Calu3 (cell line): ENCODE results near the gene KLK13. TPM values are rescaled to one million over a fixed set of nuclear protein-coding genes. Genes with fewer than 3 reads are reported as not detected.

ENCODE experiments used
- BruUV-seq: library from RNA; stranded (reverse); fragments of 400-500 nt; replicated peaks from 2 replicates; lab custom pipeline; 2021; lab: Mats Ljungman, UMichigan
- CTCF ChIA-PET: fragments of 300-600 bp; sonication (Branson Sonifier 250); formaldehyde crosslinking; loops from one replicate; lab custom pipeline; 2022; ENCODE audit warnings: antibody characterized with exemption; lab: Charles Lee
- DNase-seq: peaks from one replicate; pipeline ENCODE4 v3.0.0; 2022
- H3K27ac Mint-ChIP-seq: one replicate; pipeline ENCODE4 v1.8.0; 2022; ENCODE audit warnings: mixed read lengths; ENCODE audit not compliant: unreplicated experiment
- H3K27me3 Mint-ChIP-seq: one replicate; pipeline ENCODE4 v1.8.0; 2022; ENCODE audit warnings: mixed read lengths; ENCODE audit not compliant: unreplicated experiment
- H3K36me3 Mint-ChIP-seq: one replicate; pipeline ENCODE4 v1.8.0; 2022; ENCODE audit warnings: mild to moderate bottlenecking, moderate library complexity, mixed read lengths; ENCODE audit not compliant: insufficient read depth, unreplicated experiment
- H3K4me1 Mint-ChIP-seq: one replicate; pipeline ENCODE4 v1.8.0; 2022; ENCODE audit warnings: mild to moderate bottlenecking, low read depth, mixed read lengths; ENCODE audit not compliant: unreplicated experiment
- H3K4me3 Mint-ChIP-seq: one replicate; pipeline ENCODE4 v1.8.0; 2022; ENCODE audit warnings: mild to moderate bottlenecking, low read depth, moderate library complexity, mixed read lengths; ENCODE audit not compliant: unreplicated experiment
- H3K9me3 Mint-ChIP-seq: one replicate; pipeline ENCODE4 v1.8.0; 2022; ENCODE audit warnings: low read depth, mixed read lengths; ENCODE audit not compliant: unreplicated experiment
- intact Hi-C: fragments of 100-400 bp; cut with micrococcal nuclease; formaldehyde crosslinking; loops from one replicate; pipeline ENCODE4 v1.10.0; 2022; ENCODE audit not compliant: unreplicated experiment
- total RNA-seq: library from RNA; stranded (reverse); gene quantifications from 2 replicates; pipeline ENCODE4 v1.2.3, GENCODE V29; 2022
- TF ChIP-seq, protein P1 (sequence below): fragments of 200-600 bp; IDR thresholded peaks from one replicate; pipeline ENCODE4 v1.8.0; 2022; ENCODE audit warnings: antibody characterized with exemption; ENCODE audit not compliant: unreplicated experiment

Gene KLK13
- total RNA-seq, 1 experiment from 2014 or later, result not detected

DNA sequence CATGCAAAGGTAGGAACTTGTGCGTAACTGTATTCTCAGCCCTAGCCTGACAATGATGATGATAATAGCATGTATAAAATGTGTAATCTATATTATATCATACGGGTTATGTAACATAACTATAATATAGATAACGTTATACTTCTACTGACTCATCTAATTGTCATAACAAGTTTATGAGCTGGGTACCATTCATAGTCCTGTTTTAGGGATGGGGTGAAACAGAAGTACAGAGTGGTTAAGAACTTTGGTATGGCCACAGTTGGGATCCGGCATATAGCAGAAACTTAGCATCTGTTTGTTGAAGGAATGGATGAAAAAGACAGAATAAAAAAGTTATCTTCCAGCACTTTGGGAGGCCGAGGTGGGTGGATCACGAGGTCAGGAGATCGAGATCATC lies 38.1 kb upstream of the KLK13 start:
- DNase-seq, result no peak
- H3K36me3 Mint-ChIP-seq, result peaks cover 42% of the 10 kb centered on the region

DNA sequence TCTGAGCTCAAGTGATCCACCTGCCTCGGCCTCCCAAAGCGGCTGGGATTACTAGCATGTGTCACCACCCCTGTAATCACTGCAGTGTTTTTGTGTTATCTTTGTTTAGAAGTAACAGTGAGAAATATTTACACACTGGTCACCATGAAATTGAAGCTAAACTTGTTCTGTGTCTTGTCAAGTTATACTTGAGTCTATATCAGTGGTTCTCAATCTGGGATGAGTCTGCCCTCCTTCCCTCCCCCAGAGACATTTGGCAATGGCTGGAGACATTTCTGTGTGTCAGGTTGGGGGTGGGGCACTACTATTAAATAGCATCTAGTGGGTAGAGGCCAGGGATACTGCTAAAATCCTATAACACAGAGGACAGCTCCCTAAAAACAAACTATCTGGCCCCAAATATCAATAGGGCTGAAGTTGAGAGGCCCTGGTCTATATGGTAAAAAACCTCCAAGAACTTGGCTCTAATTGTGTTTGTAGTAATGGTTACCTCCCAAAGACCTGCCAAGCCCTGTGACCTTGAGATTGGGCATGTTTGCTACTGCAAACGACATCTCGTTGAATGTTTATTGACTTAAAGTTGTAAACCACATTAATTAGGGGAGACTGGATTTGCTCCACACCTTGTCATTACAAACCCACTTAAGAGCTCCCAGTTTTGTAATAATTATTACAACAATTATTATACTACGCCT lies 36.4 kb upstream of the KLK13 start:
- TF ChIP-seq, protein P1, sequence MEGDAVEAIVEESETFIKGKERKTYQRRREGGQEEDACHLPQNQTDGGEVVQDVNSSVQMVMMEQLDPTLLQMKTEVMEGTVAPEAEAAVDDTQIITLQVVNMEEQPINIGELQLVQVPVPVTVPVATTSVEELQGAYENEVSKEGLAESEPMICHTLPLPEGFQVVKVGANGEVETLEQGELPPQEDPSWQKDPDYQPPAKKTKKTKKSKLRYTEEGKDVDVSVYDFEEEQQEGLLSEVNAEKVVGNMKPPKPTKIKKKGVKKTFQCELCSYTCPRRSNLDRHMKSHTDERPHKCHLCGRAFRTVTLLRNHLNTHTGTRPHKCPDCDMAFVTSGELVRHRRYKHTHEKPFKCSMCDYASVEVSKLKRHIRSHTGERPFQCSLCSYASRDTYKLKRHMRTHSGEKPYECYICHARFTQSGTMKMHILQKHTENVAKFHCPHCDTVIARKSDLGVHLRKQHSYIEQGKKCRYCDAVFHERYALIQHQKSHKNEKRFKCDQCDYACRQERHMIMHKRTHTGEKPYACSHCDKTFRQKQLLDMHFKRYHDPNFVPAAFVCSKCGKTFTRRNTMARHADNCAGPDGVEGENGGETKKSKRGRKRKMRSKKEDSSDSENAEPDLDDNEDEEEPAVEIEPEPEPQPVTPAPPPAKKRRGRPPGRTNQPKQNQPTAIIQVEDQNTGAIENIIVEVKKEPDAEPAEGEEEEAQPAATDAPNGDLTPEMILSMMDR, result no peak
- Mint-ChIP-seq H3K4me1 (peaks cover 17% of the 10 kb centered on the region), H3K27ac (no peak overlapping the region), H3K36me3 (peaks cover 42% of the 10 kb centered on the region), H3K27me3 (no peaks in the 10 kb centered on the region), H3K4me3 (no peak overlapping the region), H3K9me3 (no peaks in the 10 kb centered on the region)
- intact Hi-C loops, result no loop called here
- no TSS peak for BruUV-seq
- no peak for DNase-seq
- CTCF ChIA-PET, result interaction anchor here (0.6 to 0.7 kb wide), 2 partner anchors 332 to 561 kb away, joined by 3 to 4 read pairs; no protein-coding TSS in a partner anchor

More for the DNA sequence above, 38.1 kb upstream of the KLK13 start:
- Mint-ChIP-seq H3K4me1 (peaks cover 19% of the 10 kb centered on the region), H3K9me3 (no peaks in the 10 kb centered on the region), H3K27ac (no peak overlapping the region), H3K4me3 (no peak overlapping the region), H3K27me3 (no peaks in the 10 kb centered on the region)
- BruUV-seq, result no TSS peak
- TF ChIP-seq, protein P1, result no peak
- intact Hi-C loops, result no loop called here
- CTCF ChIA-PET, result interaction anchor here (0.6 kb wide), 1 partner anchor 11 kb away, joined by 4 read pairs; no protein-coding TSS in a partner anchor

GRCh38 chr19:51100601-51101000 lies 35.7 kb upstream of the KLK13 start:
- no TSS peak for BruUV-seq
- intact Hi-C loops, result no loop called here
- Mint-ChIP-seq H3K27ac (no peak overlapping the region), H3K27me3 (no peaks in the 10 kb centered on the region), H3K9me3 (no peaks in the 10 kb centered on the region), H3K4me1 (peaks cover 17% of the 10 kb centered on the region), H3K36me3 (peaks cover 42% of the 10 kb centered on the region), H3K4me3 (no peak overlapping the region)
- TF ChIP-seq, protein P1, result no peak
- CTCF ChIA-PET, result interaction anchor here (0.7 kb wide), 1 partner anchor 333 kb away, joined by 4 read pairs; no protein-coding TSS in a partner anchor
- DNase-seq, result no peak

DNA sequence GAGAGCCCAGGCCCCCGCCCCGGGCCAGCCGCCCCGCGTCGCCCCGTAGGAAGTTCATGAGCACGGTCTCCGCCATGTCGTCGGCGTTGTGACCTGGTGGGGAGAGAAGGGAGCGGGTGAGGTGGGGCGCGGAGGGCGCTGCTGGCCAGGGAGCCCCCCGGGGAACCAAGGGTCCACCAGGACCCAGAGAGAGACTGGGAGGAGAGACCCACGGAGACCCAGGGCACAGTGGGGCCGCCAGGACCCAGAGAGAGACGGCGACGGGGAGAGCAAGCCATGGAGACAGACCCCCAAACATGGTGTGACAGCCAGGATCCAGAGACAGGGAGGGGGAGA lies 34.1 kb upstream of the KLK13 start:
- H3K4me1 Mint-ChIP-seq, result peaks cover 24% of the 10 kb centered on the region
- H3K27me3 Mint-ChIP-seq, result no peaks in the 10 kb centered on the region
- intact Hi-C loops, result loop anchor here (5.0 kb wide), 2 partner anchors 192 to 297 kb away; no protein-coding TSS in a partner anchor
- H3K4me3 Mint-ChIP-seq, result no peak overlapping the region
- BruUV-seq, result no TSS peak
- CTCF ChIA-PET, result no interaction called here
- H3K36me3 Mint-ChIP-seq, result peaks cover 49% of the 10 kb centered on the region
- H3K9me3 Mint-ChIP-seq, result no peaks in the 10 kb centered on the region
- no peak for DNase-seq
- no peak overlapping the region for H3K27ac Mint-ChIP-seq
- TF ChIP-seq, protein P1, result no peak
